Measurements from ENCODE around the gene DRC7.

DNA sequence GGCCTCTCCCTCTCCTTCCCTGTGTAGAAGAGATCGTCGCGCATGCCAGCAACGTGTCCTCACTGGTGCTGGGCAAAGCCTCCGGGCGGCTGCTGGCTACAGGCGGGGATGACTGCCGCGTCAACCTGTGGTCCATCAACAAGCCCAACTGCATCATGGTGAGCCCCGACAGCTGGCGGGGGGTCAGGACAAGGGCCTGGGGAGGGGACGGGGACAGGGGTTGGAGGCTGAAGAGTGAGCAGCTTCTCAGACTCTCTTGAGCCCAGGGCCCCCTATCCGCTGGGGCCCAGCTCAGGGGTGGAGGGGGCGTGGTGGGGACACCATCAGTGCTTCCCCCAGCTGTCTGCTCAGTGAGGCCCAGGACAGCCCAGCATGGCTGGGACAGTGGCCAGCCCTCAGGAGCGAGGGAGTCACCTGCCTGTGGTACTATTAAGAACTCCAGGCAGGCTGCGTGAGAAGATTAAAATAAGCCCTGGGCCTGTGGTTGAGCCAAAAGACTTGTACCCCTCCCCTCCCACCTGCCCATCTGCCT, 47.1 kb downstream of the DRC7 start:
- TF ChIP-seq FOXJ3 (CRISPR knock-in tag; IDR thresholded peaks at IDR 0.05; ENCODE audit: borderline replicate concordance) (no peak), ZNF219 (CRISPR knock-in tag; IDR thresholded peaks at IDR 0.05; ENCODE audit: borderline replicate concordance) (no peak)
- TF ChIP-seq, protein P1, sequence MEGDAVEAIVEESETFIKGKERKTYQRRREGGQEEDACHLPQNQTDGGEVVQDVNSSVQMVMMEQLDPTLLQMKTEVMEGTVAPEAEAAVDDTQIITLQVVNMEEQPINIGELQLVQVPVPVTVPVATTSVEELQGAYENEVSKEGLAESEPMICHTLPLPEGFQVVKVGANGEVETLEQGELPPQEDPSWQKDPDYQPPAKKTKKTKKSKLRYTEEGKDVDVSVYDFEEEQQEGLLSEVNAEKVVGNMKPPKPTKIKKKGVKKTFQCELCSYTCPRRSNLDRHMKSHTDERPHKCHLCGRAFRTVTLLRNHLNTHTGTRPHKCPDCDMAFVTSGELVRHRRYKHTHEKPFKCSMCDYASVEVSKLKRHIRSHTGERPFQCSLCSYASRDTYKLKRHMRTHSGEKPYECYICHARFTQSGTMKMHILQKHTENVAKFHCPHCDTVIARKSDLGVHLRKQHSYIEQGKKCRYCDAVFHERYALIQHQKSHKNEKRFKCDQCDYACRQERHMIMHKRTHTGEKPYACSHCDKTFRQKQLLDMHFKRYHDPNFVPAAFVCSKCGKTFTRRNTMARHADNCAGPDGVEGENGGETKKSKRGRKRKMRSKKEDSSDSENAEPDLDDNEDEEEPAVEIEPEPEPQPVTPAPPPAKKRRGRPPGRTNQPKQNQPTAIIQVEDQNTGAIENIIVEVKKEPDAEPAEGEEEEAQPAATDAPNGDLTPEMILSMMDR (IDR thresholded peaks at IDR 0.05) = no peak
- TF ChIP-seq, protein P2, sequence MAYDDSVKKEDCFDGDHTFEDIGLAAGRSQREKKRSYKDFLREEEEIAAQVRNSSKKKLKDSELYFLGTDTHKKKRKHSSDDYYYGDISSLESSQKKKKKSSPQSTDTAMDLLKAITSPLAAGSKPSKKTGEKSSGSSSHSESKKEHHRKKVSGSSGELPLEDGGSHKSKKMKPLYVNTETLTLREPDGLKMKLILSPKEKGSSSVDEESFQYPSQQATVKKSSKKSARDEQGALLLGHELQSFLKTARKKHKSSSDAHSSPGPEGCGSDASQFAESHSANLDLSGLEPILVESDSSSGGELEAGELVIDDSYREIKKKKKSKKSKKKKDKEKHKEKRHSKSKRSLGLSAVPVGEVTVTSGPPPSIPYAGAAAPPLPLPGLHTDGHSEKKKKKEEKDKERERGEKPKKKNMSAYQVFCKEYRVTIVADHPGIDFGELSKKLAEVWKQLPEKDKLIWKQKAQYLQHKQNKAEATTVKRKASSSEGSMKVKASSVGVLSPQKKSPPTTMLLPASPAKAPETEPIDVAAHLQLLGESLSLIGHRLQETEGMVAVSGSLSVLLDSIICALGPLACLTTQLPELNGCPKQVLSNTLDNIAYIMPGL (CRISPR knock-in tag; IDR thresholded peaks at IDR 0.05) = no peak

All from WTC11 (cell line).